OCI-M2 (cell line): Measurements from ENCODE around the gene GAL3ST3.

Experiments
- DNase-seq: peaks from one replicate; lab custom pipeline; 2025; ENCODE audit not compliant: unreplicated experiment; lab: John Stamatoyannopoulos, UW

Gene GAL3ST3

GRCh38 chr11:66069715-66070603 is 21.0 kb upstream of the GAL3ST3 start, which contains the start of gene PACS1:
Gene PACS1, plus strand, starts transcription at chr11:66070272. Its CDS starts 215 bp downstream, at chr11:66070487.
- no peak for DNase-seq

- DNase-seq = no peak
Observed at GRCh38 chr11:66068923-66069714, 20.2 kb upstream of the GAL3ST3 start.

- no peak for DNase-seq
Observed at GRCh38 chr11:66068154-66068821, 19.3 kb upstream of the GAL3ST3 start.

- no peak for DNase-seq
Observed at GRCh38 chr11:66067640-66068039, 18.7 kb upstream of the GAL3ST3 start.

GRCh38 chr11:66066751-66067150 is 17.8 kb upstream of the GAL3ST3 start:
- DNase-seq = no peak

- no peak for DNase-seq
Observed at GRCh38 chr11:66064571-66064970, 15.6 kb upstream of the GAL3ST3 start.

GRCh38 chr11:66063900-66064299 is 14.9 kb upstream of the GAL3ST3 start:
- DNase-seq = no peak

- DNase-seq = no peak
Observed at GRCh38 chr11:66062408-66062807, 13.4 kb upstream of the GAL3ST3 start.

GRCh38 chr11:66061268-66061667 is 12.3 kb upstream of the GAL3ST3 start:
- DNase-seq = no peak

- DNase-seq = no peak
Observed at GRCh38 chr11:66059966-66060680, 11.2 kb upstream of the GAL3ST3 start.

- DNase-seq = no peak
Observed at GRCh38 chr11:66056501-66056900, 7.5 kb upstream of the GAL3ST3 start.

GRCh38 chr11:66055021-66055420 is 6.1 kb upstream of the GAL3ST3 start:
- no peak for DNase-seq

- DNase-seq = no peak
Observed at GRCh38 chr11:66052664-66052982, 3.7 kb upstream of the GAL3ST3 start.

GRCh38 chr11:66051766-66052663 is 3.1 kb upstream of the GAL3ST3 start, which contains the start of gene SF3B2:
Gene SF3B2, plus strand, starts transcription at chr11:66052364. Its CDS starts 21 bp downstream, at chr11:66052385.
- DNase-seq = peak; percentile 47

- DNase-seq = no peak
Observed at GRCh38 chr11:66051371-66051765, 2.4 kb upstream of the GAL3ST3 start.

GRCh38 chr11:66050581-66051231 is 1.7 kb upstream of the GAL3ST3 start:
- no peak for DNase-seq

GRCh38 chr11:66047541-66048365 is 1.2 kb downstream of the GAL3ST3 start:
- no peak for DNase-seq

- no peak for DNase-seq
Observed at GRCh38 chr11:66046901-66047300, 2.1 kb downstream of the GAL3ST3 start.
